HG03442 (cell line): Measurements from ENCODE around the gene ZFAND6.
"Not testable (repeated sequence)": the region's sequence is repeated elsewhere in the genome, so short reads cannot be mapped to it uniquely, and the experiment has no call there.

Experiments used
- ATAC-seq: cut with Tn5 transposase; IDR thresholded peaks from one replicate; pipeline ENCODE4 v1.9.1; 2021; ENCODE audit warnings: mild to moderate bottlenecking, moderate library complexity; ENCODE audit not compliant: unreplicated experiment

The ZFAND6 gene

DNA sequence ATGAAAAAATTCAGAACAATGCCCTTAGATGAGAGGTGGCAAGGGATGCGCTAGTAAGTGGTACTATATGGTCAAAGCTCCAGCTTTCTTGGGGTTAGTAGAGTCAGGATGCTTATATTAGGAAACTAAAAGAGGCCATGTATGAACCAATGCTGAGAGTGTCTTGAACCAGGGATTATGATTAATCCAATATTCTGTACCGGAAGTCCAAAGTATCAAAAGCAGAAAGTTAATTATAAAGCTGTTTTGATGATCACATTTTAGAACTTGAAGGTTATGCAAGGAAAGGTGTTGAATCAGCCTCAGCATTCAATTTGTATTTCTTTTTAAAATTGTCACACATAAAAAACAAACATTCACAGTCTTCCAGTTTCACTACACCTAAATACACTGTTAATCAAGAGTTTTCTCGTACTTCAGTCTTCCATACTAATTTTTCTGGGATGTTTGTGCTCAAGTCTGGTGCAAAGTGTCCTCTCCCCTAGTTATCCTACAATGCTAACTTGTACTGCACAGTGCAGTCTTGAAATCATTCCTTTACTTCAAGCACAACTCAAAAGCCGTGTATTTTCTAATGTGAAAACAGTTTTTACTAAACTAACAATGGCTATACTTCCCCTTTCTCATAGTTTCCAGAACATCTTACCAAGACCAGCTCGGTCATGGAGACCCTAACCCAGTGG is 82.6 kb downstream of the ZFAND6 start:
- no peak for ATAC-seq

DNA sequence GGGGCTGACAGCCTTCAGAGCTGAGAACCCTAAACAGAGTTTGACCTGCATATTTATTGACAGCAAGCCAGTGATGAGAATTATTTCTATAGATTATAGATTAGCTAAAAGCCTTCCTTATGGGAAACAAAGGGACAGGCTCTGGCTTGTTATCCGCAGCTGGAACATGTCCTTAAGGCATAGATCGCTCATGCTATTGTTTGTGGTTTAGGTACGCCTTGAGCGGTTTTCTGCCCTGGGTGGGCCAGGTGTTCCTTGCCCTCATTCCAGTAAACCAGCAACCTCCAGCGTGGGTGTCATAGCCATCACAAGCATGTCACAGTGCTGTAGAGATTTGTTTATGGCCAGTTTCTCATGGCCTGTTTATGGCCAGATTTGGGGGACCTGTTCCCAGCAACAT is 83.2 kb downstream of the ZFAND6 start:
- no peak for ATAC-seq

DNA sequence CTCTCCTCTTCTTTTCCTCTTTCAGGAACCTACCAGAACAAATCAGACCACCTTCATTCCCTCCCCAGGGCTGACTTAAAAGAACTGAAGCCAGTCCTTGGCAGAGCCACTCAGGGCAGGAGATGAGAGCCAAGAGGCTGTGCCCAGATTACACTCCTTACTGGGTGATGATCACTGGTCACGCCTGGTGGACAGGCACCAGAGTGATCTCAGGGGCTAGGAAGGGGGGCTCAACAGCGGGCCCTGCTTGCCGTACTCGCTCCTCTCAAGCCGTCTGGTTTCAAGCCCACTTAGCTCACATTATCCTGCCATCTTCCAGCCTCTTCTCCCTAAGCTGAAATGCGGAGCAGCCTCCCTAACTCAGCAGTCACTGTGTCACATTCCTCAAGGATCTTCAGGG is 91.7 kb downstream of the ZFAND6 start:
- no peak for ATAC-seq

DNA sequence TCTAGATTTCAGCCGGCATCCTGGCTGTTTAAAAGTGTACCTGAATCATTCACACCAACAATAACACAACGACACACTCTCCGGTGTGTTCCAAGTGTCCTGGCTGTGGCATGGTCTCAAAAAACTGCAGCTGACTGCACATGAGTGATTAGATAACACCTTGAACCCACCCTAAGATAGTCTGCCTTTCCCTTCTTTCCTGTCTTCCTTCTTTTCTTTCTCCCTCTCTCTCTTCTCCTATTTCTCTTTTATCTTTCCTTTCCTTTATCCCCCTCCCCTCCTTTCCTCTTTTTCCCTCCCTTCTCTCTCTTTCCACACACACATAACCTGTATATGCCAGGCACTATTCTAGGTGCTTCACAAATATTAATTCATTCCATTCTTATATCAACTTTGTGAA is 92.1 kb downstream of the ZFAND6 start:
- ATAC-seq = no peak

DNA sequence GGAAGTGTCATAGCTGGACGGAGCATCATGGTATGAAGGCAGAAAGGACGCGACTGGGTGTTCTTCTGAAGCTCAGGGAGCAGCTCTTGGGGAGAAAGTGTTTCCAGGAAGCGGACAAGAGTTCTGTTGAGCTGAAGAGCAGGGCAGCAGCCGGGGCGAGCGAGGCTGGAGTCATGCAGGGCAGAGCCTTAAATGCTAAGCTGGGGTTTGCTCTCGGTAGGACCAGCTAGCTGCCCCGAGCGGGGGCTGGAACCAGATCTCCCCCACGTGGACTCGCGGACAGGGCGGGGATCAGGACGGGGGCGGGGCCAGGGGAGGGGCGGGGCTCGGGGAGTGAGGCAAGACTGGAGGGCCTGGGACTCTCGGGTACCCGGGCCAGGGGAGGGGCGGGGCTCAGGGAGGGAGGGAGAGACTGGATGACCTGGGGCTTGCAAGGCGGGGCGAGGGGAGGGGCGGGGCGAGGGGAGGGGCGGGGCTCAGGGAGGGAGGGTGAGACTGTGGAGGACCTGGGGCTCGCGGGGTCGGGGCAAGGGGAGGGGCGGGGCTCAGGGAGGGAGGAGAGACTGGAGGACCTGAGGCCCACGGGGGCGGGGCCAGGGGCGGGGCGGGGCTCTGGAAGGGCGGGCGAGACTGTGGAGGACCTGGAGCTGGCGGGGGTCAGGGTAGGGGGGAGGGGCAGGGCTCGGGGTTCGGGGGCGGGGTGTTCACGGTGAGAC is 92.9 kb downstream of the ZFAND6 start:
- ATAC-seq = peak; percentile 56

DNA sequence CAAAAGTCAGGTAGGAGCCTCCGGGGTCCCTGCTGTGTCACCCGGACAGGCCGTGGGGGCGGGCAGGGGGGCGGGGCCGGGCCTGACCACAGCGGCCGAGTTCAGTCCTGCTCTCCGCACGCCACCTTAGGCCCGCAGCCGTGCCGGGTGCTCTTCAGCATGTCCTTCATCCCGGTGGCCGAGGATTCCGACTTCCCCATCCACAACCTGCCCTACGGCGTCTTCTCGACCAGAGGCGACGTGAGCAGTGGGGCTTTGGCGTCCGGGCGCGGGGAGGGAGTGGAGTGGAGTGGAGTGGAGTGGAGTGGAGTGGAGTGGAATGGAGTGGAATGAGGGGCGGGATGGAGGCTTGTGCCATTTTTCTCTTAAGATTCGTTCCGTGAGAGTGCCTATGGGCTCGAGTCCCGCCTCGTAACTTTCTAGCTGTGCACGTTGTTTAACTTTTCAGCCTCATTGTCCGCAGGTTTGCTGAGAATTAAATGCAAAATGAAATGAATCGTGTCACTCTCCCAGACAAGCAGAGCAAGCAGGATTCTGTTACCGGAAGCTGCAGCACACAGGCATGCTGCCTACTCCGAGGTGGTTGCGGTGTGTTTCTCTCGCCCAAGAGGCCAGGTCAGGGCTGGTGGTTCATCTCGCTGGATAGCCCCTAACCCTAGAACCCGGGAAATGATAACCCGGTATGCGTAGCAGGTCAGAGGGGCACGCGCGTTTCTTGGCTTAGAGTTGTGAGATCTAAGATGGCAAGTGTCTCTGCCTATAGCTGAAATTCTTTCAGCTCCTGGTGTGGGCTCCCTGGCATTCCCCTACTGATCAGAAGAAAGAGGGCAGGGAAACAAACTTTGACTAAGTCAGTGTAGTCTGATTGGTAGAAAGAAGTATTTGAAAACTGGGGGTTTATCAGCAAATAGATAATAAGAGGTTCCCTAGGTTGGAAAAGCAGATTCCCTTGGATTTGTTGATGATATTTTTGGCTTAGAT is 93.7 kb downstream of the ZFAND6 start, which contains the start of gene FAH:
FAH (plus strand) TSS at position 104 of the 981 bp plus-strand sequence; CDS start at position 160, 56 bp downstream.
- peak; percentile 58 for ATAC-seq

DNA sequence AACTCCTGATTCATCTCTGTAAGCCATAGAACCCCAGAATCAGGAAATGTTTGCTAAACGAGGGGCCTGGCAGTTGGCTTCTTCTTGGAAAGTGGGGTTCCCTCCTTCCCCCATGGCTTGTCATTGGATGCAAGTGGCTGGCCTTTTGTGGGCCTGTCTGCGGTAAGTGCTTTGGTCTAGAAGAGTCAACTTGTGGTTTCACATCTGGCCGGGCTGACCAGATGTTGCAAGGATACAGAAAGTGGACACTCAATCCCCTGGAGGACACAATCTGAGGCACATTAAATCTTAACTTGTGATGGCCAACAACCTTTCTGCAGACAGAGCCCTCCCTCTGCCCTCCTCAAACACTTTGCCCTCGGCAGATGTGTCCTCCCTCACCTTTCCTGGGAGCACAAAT is 94.4 kb downstream of the ZFAND6 start:
- no peak for ATAC-seq

DNA sequence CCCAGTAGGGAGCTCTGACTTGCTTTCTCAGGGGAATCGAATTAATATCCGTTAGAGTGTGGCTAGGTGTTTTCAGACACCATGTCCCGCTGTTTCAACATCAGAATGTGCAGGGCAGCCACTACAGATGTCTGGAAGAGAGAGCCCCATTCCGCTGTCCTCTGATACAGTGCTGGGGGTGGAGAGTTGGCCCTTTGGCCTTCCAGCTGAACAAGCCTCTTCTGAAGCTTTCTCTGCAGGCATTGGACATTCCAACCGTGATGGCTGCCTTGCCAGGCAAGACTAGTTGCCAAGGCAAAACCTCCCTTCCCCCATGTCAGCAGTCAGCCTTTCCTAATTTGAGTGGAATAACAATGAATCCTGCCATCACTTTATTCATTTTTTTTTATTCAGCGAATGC is 94.9 kb downstream of the ZFAND6 start:
- ATAC-seq = no peak

DNA sequence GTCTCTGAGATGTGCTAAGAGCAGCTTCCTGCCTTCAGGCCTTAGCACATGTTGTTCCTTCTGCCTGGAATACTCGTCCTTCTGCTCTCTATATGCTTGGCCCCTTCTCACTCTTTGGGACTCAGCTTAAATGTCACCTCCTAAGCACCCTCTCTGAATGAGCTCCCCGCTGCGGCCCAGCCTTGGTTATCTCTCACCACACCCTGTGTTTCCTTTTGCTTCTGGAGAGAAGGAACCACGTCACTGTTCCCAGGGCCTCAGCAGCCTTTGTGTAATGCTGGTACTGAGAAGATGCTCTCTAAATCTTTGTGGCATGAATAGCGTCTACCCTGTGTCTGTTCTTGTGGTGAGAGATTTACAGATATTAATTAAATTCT is 95.5 kb downstream of the ZFAND6 start:
- no peak for ATAC-seq

DNA sequence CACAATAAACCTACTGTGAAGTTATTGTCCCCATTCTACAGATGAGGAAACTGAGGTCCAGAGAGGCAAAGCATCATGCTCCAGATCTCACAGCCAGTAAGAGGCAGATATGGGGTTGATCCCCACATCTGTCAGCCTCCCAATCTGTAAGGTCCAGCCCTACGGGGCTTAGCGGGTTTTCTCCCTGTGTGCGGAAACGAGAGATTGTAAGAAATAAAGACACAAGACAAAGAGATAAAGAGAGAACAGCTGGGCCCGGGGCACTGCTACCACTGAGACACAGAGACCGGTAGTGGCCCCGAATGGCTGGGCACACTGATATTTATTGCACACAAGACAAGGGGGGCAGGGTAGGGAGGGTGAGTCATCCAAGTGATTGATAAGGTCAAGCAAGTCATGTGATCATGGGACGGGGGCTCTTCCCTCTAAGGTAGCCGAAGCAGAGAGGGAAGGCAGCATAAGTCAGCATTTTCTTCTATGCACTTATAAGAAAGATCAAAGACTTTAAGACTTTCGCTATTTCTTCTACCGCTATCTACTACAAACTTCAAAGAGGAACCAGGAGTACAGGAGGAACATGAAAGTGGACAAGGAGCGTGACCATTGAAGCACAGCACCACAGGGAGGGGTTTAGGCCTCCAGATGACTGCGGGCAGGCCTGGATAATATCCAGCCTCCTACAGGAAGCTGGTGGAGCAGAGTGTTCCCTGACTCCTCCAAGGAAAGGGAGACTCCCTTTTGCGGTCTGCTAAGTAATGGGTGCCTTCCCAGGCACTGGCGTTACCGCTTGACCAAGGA is 96.1 kb downstream of the ZFAND6 start:
- not testable (repeated sequence) for ATAC-seq

DNA sequence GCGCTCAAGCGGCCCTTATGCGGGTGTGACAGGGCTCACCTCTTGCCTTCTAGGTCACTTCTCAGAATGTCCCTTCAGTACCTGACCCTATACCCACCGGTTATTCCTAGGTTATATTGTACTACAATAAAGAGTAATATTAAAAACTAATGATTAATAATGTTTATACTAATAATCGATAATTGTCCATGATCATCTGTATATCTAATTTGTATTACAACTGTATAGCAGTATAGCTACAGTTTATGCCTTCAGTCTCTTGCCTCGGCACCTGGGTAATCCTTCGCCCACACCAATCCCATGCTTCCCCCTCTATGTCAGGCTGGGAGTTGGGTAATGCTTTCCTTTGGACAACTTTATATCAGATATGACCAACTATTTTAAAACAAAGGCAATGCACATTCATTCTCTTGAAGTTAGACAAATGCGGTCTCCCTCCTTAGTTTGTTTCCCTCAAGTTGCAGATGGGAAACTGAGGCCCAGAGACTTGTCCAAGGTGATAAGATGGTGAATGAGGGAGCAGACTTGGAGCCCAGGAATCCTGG is 96.8 kb downstream of the ZFAND6 start:
- no peak for ATAC-seq

DNA sequence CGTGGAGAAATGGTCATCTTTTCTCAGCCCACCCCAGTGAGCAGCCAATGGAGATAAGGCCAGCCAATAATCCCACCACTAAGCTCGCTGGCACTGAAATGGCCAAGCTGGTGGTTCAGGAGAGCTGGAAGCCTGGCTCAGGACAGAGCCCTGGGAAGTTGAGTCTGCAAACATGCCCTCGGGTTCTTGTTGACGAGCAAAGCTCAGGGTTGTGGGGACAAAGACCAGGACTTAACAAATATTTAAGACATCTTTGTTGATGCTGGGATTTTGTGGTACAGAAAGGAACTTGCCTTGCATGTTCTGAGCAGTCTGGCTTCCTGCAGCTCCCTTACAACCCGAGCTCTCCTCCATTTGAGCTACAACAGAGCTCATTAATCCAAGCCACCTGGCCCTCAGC is 97.7 kb downstream of the ZFAND6 start:
- no peak for ATAC-seq

DNA sequence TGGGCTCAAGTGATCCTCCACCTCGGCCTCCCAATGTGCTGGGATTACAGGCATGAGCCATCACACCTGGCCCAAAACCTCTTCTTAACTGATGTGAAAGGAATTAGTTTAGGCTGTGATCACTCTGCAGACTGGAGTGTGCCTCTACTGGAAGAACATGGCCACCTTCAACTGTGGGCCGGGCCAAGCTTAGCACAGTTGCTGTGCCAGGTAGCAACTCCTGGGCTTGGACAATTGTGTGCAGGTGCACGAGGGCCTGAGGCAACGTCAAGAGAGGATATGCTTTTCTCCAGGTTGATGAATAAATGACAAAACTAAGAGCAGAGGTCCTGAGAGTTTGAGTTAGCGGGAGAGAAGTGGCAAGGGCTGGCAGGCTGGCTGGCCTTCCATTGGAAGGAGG is 99.8 kb downstream of the ZFAND6 start:
- no peak for ATAC-seq

DNA sequence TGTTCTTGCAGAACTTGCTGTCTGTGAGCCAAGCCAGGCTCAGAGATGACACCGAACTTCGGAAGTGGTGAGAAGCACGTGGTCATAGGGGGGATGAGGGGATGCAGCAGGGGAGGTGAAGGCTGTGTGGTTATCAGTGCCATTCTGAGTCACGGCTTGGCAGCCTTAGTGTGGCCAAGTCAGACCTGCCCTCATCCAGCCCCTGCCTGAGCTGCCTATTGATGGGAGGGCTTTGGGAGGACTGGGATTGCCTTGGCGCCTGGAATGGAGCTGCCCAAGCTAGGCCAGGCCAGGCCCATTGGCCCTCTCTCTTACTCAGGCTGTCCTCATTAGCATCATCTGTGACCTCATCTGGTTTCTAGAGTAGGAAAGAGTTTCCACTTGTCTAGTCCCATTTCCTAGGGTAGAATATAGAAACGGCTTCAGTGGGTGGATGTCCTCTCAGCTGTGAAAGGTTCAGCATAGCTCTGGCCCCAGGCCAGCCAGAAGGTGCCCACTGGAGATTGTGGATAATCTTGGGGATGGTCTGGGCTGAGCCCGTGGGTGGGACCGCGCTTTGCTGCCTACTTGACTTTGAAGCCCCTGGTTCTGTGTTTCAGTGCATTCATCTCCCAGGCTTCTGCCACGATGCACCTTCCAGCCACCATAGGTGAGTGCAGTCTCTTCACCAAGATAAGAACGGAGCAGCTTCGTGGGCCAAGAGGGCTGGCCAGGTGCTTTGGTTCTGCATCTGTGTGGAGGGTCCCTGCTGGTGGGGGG is 100.5 kb downstream of the ZFAND6 start:
- ATAC-seq = no peak

DNA sequence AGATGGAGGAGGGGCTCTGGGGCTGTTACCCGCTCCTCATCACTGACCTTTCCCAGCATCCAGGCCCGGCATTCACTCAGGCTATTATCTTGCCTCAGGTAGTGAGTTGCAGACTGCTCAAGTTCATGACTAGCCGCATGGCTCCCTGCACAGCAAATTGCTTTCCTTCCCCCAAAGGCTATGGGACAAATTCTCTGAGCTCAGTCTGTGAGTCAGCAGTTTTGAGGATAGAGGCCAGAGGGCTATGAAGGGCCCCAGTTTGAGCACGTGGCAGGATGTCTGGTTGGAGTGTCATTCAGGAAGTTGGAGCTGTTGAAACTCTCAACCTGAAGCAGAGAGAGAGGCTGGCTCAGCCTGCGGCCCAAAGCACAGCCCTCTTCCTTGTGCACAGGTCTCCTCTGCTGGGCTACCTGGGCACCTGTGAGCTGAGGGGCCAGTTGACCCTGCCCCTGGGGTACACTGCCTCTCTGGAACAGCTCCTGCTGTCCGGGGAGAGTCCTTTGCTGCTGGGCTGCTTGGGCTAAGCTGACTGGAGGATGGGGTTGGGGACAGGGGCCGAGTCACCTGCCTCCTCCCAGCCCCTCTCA is 101.2 kb downstream of the ZFAND6 start:
- ATAC-seq = no peak

DNA sequence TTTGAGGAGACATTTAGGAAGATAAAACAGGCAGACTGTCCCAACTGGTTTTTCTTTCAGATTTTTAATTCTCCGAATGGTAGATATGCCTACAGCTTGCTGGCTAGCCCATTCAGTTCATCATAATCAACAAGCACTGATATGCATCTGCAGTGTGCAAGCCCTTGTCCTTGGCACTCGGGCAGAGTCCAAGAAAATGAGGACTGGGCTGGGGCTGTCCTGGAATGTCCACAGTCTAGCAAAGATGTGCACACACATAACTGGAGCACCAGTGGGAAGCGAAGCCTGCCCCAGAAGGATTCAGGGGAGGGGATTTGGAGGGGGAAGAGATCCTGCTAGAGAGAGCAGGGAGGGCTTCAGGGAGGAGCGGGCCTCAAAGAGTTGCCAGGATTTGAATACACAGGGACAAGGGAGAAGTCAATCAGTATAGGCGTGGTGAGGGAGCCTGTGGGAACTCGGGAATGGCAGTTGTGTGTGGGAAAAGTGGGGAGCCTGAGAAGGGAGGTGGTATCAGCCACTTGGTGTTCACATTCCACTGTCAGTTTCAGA is 102.1 kb downstream of the ZFAND6 start:
- ATAC-seq = no peak

DNA sequence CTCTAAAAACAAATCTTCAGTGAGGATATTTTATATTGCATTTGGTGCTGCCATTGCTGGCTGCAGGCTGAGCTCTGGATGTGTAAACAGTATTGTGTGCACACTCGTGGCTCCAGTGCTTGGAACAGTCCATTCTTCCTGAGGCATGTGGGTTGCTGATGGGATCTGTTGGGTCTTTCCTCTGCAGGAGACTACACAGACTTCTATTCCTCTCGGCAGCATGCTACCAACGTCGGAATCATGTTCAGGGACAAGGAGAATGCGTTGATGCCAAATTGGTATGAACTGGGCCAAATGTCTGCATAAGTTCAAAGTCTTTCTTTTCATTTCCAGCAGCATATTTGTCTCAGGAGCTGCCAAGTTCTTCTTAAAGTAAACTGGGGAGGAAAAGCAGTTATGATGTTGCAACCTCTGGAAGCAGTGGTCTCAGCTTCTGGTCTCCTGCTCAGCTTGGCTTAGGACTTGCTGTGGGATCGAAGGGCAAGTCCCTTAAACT is 102.6 kb downstream of the ZFAND6 start:
- ATAC-seq = no peak

DNA sequence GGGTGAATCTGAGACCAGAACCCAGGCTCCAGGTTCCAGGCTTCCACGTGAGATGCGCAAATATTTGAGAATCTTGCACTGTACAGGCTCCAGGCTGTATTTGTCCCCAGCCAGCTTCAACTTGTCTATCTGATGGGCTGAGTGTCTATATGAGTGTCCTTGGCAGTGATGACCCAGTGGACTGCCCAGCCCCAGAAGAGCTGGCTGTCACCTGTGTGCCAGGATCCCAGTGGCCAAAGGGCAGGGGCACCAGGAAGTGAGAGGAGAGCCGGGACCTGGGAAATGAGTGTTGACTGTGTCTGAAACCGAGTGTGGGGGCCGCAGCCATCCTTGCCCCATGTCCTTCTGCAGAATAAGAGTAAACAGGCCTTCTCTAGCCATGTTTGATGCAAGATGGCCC is 103.7 kb downstream of the ZFAND6 start:
- no peak for ATAC-seq

DNA sequence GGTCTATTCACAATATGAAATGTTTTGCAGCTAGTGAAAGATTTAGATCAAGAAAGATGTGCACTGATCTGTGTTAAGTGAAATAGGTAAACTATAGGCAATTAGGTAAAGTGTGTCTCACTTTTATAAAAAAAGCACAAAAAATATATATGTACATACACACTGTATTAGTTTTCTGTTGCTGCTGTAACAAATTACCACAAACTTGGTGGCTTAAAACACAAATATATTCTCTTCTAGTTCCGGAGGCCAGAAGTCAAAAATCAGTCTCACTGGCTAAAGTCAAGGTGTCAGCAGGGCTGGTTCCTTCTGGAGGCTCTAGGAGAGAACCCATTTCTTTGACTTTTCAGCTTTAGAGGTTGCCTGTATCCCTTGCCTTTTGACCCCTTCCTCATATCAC is 104.4 kb downstream of the ZFAND6 start:
- ATAC-seq = no peak
